Effector CD8-positive, alpha-beta T cell (primary cell): Measurements from ENCODE around the gene LRRC25.

ENCODE experiments used
- DNase-seq: peaks from one replicate; lab custom pipeline; 2025; lab: John Stamatoyannopoulos, UW

The LRRC25 gene

GRCh38 chr19:18435842-18436670 lies 38.6 kb upstream of the LRRC25 start:
- DNase-seq: no peak

GRCh38 chr19:18435178-18435841 lies 37.9 kb upstream of the LRRC25 start:
- no peak for DNase-seq

DNA sequence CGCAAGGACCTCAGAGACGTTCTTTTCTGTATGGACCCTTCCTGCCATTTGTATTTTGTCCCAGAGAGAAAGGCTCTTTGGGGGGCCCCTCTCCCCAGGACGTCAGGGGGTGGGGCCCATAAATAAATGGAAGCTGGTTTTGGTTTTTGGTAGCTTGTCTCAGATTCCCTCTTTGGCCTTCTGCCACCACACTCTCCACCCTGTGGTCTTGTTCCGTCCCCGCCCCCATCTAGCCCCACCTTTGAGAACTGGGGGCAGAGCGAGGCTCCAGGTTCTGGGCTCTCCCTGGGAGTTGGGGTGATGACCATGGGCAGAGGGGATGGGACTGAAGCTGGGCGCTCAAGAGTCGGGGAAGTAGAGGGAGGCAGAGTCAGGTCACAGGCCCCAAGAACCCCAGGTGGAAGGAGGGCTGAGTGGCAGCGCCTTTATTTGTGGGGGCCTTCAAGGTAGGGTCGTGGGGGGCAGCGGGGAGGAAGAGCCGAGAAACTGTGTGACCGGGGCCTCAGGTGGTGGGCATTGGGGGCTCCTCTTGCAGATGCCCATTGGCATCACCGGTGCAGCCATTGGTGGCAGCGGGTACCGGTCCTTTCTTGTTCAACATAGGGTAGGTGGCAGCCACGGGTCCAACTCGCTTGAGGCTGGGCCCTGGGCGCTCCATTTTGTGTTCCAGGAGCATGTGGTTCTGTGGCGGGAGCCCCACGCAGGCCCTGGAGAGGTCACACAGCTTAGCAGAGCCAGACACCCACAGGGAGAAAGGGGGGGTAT lies 37.2 kb upstream of the LRRC25 start:
- DNase-seq: no peak

- no peak for DNase-seq
Observed at GRCh38 chr19:18433735-18434398, 36.4 kb upstream of the LRRC25 start.

DNA sequence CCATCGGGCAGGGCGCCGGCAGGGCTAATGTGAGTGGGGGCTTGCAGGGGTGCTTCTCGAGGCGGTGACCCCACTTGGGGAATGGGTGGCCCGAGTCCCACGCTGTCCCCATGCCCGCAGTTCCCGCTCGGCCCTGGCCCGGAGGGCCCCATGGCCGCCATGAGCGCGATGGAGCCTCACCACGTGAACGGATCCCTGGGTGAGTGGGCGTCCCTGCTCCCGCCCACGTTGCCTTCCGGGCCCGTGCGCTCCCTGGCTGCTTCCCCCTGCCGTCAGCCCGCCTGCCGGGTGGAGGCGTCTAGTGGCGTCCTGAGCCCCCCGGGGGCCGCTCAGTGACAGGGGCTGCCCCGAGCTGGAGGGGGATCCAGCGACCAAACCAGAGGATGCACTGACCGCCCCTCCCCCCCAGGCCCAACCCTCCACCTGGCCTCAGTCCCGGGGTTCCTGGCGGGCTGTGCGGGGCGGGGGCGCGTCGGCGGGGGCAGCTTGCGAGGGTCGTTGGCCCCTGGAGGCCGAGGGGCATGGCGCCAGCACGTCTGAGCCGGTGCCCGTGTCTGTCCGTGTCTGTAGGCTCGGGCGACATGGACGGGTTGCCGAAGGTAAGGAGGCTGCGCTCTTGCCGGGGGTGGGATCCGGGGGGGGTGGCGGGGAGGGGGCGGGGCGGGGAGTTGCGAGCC lies 35.7 kb upstream of the LRRC25 start:
- peak; percentile 36 for DNase-seq

GRCh38 chr19:18432275-18433014 lies 35.0 kb upstream of the LRRC25 start:
- DNase-seq: no peak

GRCh38 chr19:18431351-18432197 lies 34.2 kb upstream of the LRRC25 start:
- no peak for DNase-seq

DNA sequence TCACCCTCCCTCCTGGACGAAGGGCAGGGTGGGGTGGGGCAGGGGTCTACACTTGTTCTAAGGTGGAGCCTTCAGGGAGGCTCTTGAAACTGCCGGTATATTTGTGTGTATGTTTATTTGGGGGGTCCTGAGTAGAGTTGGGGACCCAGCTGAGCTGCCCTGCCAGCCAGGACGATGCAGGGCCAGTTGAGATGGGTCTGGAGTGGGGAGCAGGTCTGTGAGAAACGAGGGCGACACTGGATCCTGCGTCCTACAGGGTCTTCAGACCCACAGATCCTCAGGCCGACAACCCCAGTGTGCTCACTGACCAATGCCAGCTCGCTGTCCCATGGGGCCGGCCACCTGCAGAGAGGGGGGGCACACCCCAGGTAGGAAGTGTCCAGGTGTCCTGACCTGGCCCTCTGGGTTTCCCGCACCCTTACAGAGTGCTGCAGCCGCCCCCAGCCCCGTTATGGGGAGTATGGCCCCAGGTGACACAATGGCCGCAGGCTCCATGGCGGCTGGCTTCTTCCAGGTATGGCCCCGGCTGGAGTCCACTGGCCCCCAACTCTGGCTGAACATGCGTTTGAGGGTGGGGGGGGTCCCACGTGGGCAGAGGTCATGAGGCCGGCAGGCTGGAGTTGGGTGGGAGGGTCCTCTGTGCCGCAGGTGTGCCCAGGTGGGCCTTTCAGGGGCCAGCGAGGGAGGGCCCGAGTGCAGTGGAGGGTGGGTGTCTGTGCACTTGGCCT lies 33.2 kb upstream of the LRRC25 start:
- DNase-seq: no peak

DNA sequence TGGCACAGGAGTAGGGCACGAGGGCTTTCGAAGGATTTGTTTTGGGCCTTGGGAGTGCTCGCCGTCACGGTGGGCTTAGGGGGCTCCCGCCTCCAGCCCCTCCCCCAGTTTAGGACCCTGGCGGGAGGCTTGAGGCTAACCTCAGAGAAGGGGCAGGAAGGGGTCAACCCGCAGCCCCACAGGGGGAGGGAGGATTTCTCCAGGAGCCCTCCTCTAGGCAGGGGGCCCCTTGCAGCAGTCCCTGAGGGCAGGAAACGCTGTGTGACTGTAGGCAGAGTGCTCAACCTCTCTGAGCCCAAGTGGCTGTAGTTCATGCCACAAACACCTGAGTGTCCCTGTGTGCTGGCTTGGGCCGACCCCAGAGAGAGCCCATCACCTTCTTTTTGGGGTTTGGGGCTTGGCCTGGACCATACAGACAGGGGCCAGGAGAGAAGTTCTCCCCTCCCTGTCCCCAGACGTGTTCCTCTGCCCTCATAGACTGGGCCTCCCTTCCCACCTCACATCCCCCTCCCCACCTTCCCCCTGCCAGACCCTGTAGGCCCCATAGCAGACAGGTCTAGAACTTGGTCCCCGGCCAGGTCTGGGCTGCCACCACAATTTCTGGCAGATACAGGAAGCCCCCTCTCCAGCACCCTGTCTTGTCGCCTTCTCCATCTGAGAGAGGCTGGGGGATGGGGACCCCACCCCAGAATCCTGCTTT lies 32.4 kb upstream of the LRRC25 start:
- no peak for DNase-seq

DNA sequence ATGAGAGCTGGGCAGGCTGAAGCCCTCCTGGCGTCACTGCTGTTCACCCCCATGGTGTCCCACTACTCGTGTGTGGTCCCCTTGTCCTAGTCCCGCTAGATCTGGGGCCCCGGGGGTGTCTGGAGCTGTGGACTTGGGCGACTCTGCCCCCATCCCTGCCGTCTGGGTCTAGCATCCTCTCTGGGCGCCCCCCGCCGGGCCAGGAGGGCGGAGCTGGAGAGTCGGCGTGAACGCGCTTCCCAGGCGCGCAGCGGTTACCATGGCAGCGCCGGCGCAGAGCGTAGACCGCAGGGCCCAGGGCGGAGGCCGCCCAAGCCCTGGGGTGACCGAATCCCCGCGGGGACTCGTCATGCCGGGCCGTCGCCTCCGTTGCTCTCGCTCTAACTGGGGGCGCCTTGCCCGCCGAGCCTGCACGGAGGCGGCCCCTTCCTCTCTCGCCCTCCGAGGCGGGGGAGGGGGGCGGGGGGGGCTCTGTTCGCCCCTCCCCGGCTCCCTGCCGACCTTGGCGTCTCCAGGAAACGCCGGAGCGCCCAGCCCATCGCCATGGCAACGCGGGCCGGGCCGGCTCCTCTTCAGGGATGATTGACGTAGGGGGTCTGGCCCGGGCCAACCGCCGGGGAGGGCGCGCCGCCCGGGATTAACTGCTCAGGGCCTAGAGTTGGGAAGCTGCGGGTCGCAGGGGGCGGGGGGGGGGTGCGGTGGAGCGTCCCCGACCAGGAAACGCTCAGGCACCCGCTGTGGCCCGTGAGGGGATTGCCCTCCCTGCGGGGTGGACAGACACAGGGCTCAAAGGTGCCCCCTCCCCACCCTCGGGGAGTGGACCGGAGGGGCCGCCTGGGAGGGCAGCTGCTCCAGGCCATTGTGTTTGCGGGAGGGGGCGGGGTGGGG lies 31.6 kb upstream of the LRRC25 start:
- peak; percentile 78 for DNase-seq

- DNase-seq: no peak
Observed at GRCh38 chr19:18428173-18428786, 30.9 kb upstream of the LRRC25 start.

DNA sequence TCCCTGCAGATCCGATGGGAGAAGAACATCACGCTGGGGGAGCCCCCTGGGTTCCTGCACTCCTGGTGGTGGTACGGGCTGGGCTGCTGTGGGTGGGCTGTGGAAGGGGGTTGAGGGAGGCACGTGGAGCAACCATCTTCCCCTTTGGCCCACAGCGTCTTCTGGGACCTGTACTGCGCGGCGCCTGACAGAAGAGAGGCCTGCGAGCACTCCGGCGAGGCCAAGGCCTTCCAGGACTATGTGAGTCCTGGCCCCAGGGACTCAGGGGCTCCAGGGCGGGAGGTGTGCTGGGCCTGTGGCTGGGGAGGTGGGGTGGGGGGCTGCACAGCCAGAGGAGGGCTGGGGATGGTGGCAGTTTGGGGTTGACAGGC lies 30.3 kb upstream of the LRRC25 start:
- no peak for DNase-seq

- no peak for DNase-seq
Observed at GRCh38 chr19:18427080-18427742, 29.8 kb upstream of the LRRC25 start.

DNA sequence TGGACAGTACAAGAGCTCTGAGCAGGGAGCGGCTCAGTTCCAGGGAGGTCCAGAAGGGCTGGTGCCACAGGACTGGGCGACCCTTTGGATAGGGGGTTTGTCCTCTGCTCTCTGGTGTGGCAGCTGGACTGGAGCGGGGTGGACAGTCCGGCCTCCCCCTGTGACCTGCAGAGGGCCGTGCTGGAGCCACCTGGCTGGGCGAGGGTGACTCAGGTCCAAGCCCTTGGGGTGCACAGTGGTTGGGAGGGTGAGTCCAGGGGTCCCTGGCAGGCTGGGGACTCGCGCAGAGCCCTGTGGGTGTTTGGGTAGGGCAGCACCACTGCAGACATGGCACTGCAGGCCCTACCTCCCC lies 29.0 kb upstream of the LRRC25 start:
- no peak for DNase-seq

DNA sequence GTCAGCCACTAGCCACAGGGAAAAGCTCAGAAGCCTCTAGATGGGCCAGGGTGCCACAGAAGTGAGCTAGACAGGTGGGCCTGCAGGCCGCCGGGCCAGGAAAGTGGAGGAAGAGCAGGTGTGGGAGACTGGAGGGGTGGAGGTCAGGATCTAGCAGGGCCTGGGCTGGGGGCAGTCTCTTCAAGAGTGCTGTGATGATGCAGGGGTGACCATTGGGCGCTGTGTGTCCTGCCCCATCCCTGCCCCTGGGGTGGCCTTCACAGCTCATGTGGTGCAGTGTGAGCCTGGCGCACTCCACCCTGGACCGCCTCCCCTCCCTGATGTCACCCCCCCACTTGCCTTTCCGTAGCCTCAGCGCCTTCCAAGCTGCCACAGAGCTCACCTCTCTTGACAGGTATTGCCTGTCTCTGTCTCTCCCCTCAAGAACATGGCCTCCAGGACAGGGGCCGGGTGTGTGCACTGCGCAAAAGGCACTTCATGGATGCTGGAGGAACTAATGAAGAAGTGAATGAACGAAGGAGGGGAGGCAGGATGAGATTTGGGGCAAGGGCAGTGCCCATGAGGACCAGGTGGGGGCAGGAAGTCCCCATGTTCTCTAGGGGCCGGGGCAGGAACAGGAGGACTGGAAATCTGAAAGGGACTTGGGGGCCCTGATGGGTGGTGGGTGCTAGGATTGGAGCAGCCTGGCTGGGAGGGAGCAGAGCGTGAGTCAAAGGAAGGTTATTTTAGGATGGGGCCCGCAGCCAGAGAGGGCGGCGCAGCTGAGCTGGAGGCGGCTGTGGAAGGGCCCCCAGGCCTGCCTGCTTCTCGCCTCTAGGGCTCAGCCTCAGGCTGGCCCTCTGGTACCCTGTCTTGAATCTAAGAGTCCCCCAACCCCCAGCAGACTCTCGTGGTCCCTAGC lies 28.3 kb upstream of the LRRC25 start:
- no peak for DNase-seq
